Measurements from ENCODE around the gene TMEM120B.

Gene TMEM120B

GRCh38 chr12:121719926-121720414, 7.4 kb downstream of the TMEM120B start (continued):
- TF ChIP-seq HIC1 (tag by site-specific recombination; IDR thresholded peaks at IDR 0.05) (peak; percentile 98), ZNF558 (tag by site-specific recombination; IDR thresholded peaks at IDR 0.05) (no peak), ZNF654 (tag by site-specific recombination; IDR thresholded peaks at IDR 0.05; ENCODE audit: low read depth) (no peak), SP7 (tag by site-specific recombination; IDR thresholded peaks at IDR 0.05) (peak; percentile 93), ZNF544 (tag by site-specific recombination; IDR thresholded peaks at IDR 0.05) (no peak), ZNF223 (tag by site-specific recombination; IDR thresholded peaks at IDR 0.05) (no peak), ZNF140 (tag by site-specific recombination; IDR thresholded peaks at IDR 0.05) (no peak), ZNF658 (tag by site-specific recombination; IDR thresholded peaks at IDR 0.05) (no peak), KLF10 (tag by site-specific recombination; IDR thresholded peaks at IDR 0.05) (peak; percentile 64), ZNF19 (tag by site-specific recombination; IDR thresholded peaks at IDR 0.05; ENCODE audit: low read depth) (no peak), ZNF785 (tag by site-specific recombination; IDR thresholded peaks at IDR 0.05) (no peak), ZNF549 (tag by site-specific recombination; IDR thresholded peaks at IDR 0.05) (no peak), RBAK (tag by site-specific recombination; IDR thresholded peaks at IDR 0.05) (0 out of 2 replicates have a peak, but pooled peaks have one; percentile 5), ZNF707 (tag by site-specific recombination; IDR thresholded peaks at IDR 0.05) (no peak), ZNF768 (tag by site-specific recombination; IDR thresholded peaks at IDR 0.05) (no peak), ZNF169 (tag by site-specific recombination; IDR thresholded peaks at IDR 0.05) (no peak), TSHZ1 (tag by site-specific recombination; IDR thresholded peaks at IDR 0.05; ENCODE audit: borderline replicate concordance) (peak; percentile 96), ZNF121 (tag by site-specific recombination; IDR thresholded peaks at IDR 0.05) (no peak), ZBTB7A (tag by site-specific recombination; IDR thresholded peaks at IDR 0.05; ENCODE audit: low read depth) (peak; percentile 75; the same call in 1 of the 2 replicates), ZSCAN30 (tag by site-specific recombination; IDR thresholded peaks at IDR 0.05) (no peak), ZNF777 (tag by site-specific recombination; IDR thresholded peaks at IDR 0.05; ENCODE audit: borderline replicate concordance) (no peak), ZXDB (tag by site-specific recombination; IDR thresholded peaks at IDR 0.05) (no peak), SCRT2 (tag by site-specific recombination; IDR thresholded peaks at IDR 0.05) (peak; percentile 39; the same call in 1 of the 2 replicates), TRIM28 (IDR thresholded peaks at IDR 0.05; ENCODE audit: borderline replicate concordance, low read length) (no peak), ZNF146 (tag by site-specific recombination; IDR thresholded peaks at IDR 0.05) (no peak), ZBTB44 (tag by site-specific recombination; IDR thresholded peaks at IDR 0.05) (peak; percentile 11; the same call in 1 of the 2 replicates), SP3 (tag by site-specific recombination; IDR thresholded peaks at IDR 0.05) (0 out of 2 replicates have a peak, but pooled peaks have one; percentile 48), ZNF621 (tag by site-specific recombination; IDR thresholded peaks at IDR 0.05) (no peak), ZNF114 (tag by site-specific recombination; IDR thresholded peaks at IDR 0.05) (no peak), ZNF664 (tag by site-specific recombination; IDR thresholded peaks at IDR 0.05) (no peak), KLF8 (tag by site-specific recombination; IDR thresholded peaks at IDR 0.05) (peak; percentile 58; the same call in 1 of the 2 replicates), ZNF311 (tag by site-specific recombination; IDR thresholded peaks at IDR 0.05; ENCODE audit: borderline replicate concordance) (no peak), ZNF555 (tag by site-specific recombination; conservative IDR thresholded peaks at IDR 0.05) (no peak), ZNF510 (tag by site-specific recombination; IDR thresholded peaks at IDR 0.05; ENCODE audit: insufficient replicate concordance) (no peak)
- TF ChIP-seq, protein P1, sequence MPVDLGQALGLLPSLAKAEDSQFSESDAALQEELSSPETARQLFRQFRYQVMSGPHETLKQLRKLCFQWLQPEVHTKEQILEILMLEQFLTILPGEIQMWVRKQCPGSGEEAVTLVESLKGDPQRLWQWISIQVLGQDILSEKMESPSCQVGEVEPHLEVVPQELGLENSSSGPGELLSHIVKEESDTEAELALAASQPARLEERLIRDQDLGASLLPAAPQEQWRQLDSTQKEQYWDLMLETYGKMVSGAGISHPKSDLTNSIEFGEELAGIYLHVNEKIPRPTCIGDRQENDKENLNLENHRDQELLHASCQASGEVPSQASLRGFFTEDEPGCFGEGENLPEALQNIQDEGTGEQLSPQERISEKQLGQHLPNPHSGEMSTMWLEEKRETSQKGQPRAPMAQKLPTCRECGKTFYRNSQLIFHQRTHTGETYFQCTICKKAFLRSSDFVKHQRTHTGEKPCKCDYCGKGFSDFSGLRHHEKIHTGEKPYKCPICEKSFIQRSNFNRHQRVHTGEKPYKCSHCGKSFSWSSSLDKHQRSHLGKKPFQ (tag by site-specific recombination; IDR thresholded peaks at IDR 0.05): no peak

Data from HEK293 (cell line).